ENCODE data around the gene ZG16.

Gene ZG16

GRCh38 chr16:29826342-29826695 lies 48.3 kb downstream of the ZG16 start:
- DNase-seq, result no peak

DNA sequence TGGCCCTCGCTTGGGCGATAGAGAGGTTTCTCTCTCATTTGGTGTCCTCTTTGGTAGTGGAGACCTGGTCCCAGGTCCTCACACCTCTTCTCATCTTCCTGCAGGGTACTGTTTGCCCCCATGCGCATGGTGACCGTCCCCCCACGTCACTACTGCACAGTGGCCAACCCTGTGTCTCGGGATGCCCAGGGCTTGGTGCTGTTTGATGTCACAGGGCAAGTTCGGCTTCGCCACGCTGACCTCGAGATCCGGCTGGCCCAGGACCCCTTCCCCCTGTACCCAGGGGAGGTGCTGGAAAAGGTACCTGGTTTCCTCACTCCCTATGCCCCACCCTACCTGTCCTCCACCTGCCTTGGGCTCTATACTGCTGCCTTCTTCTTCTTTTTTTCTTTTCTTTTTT lies 52.7 kb downstream of the ZG16 start:
- no peak for DNase-seq

- no peak for DNase-seq
Observed at GRCh38 chr16:29831490-29831889, 53.4 kb downstream of the ZG16 start.
